Fibroblast of upper back skin (primary cell): ENCODE measurements around the gene FMO2.

Source experiments
- DNase-seq: peaks from one replicate; pipeline ENCODE4 v3.0.0-alpha.2; 2013

The FMO2 gene

DNA sequence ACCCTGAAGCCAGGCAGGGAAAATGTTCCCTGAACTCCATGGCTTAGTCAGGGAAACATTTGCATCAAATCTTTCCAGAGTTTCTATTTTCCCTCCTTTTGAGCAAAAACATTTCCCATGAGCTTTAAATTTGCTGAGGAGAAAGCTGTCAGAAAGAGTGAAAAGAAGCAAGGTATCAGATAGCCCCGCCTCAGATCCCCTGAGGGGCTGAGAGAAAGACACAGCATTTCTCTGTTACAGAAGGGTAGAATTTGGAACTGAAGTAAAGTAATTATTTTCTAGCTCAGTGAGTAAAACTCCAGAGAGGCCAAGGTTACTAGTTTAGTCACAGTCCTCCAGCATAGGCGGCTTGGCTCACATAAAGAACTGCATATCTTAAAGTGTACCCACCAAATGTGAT lies 73.8 kb downstream of the FMO2 start:
- DNase-seq, result no peak
